Endothelial cell (in vitro differentiated cells): ENCODE results near the gene LACTB. TPM values are rescaled to one million over a fixed set of nuclear protein-coding genes. Genes with fewer than 3 reads are reported as not detected.
A peak's percentile ranks its signal among the peaks of the same experiment; 100 is the strongest.

Experiments used
- DNase-seq: peaks from one replicate; pipeline ENCODE4 v3.0.0; 2021; ENCODE audit warnings: low spot score
- H3K27ac Mint-ChIP-seq: one replicate; pipeline ENCODE4 v1.8.0; 2021; ENCODE audit warnings: mixed read lengths, inconsistent platforms; ENCODE audit not compliant: unreplicated experiment
- H3K27me3 Mint-ChIP-seq: one replicate; pipeline ENCODE4 v1.8.0; 2021; ENCODE audit warnings: mild to moderate bottlenecking, moderate library complexity, mixed read lengths, inconsistent platforms; ENCODE audit not compliant: unreplicated experiment
- H3K36me3 Mint-ChIP-seq: one replicate; pipeline ENCODE4 v1.8.0; 2021; ENCODE audit warnings: mild to moderate bottlenecking, low read depth, mixed read lengths, inconsistent platforms; ENCODE audit not compliant: unreplicated experiment
- H3K4me1 Mint-ChIP-seq: one replicate; pipeline ENCODE4 v1.8.0; 2021; ENCODE audit warnings: mild to moderate bottlenecking, mixed read lengths, inconsistent platforms; ENCODE audit not compliant: unreplicated experiment
- H3K4me3 Mint-ChIP-seq: one replicate; pipeline ENCODE4 v1.8.0; 2021; ENCODE audit warnings: mild to moderate bottlenecking, mixed read lengths, inconsistent platforms; ENCODE audit not compliant: unreplicated experiment
- H3K9me3 Mint-ChIP-seq: one replicate; pipeline ENCODE4 v1.8.0; 2021; ENCODE audit warnings: mixed read lengths, inconsistent platforms; ENCODE audit not compliant: unreplicated experiment
- total RNA-seq: library from RNA; stranded (reverse); fragmentation: NEBNext Ultra II Directional; extraction: Animal tissue kit (Norgen Biotek cat#: 25700); gene quantifications from one replicate; pipeline ENCODE4 v1.2.1, GENCODE V29; 2021; ENCODE audit not compliant: unreplicated experiment
- TF ChIP-seq, protein P1 (sequence below): fragments of 200-600 bp; sonication (generic); IDR thresholded peaks from one replicate; pipeline ENCODE4 v1.5.0; 2021; ENCODE audit warnings: antibody characterized with exemption; ENCODE audit not compliant: unreplicated experiment

LACTB gene
- total RNA-seq, 1 donor from 2014 or later, result 10.1 TPM

DNA sequence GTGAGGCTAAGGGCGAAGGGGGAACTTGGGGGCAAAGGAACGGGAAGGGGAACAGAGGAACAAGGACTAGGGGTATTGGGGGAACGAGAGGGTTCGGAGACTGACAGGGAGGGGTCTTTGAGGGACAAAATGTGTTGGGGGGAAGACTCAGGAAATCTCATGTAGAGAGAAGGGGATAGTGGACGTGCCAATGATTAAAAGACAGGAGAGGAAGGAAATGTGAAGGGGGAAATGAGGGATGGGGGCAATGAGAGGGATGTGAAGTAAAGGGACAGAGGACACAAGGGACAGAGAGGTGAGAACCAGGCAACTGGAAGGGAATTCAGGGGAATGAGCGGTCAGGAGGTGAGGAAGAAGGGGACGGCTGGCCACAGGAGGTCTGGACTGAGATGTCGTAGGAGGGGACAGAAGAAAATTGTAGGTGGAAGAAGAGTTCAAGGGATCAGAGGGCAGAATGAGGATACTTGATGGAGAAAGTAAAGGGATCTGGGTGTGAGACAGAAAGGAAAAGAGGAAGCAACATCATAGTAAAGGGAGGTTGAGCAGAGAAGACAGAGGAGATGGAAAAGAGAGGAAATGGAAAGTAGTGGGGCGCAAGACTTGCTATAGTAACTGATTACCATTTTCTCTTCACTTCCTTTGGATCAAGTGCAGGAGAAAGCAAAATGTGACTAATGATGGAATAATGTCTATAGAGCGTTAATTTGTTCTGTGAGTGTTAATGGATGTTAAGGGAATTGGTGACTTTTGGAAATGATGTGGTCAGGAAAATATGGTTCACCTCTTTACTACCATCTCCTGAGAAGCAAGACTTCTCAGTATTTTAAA is 68.5 kb downstream of the LACTB start:
- H3K4me1 Mint-ChIP-seq, result peaks cover 38% of the 10 kb centered on the region
- TF ChIP-seq, protein P1, sequence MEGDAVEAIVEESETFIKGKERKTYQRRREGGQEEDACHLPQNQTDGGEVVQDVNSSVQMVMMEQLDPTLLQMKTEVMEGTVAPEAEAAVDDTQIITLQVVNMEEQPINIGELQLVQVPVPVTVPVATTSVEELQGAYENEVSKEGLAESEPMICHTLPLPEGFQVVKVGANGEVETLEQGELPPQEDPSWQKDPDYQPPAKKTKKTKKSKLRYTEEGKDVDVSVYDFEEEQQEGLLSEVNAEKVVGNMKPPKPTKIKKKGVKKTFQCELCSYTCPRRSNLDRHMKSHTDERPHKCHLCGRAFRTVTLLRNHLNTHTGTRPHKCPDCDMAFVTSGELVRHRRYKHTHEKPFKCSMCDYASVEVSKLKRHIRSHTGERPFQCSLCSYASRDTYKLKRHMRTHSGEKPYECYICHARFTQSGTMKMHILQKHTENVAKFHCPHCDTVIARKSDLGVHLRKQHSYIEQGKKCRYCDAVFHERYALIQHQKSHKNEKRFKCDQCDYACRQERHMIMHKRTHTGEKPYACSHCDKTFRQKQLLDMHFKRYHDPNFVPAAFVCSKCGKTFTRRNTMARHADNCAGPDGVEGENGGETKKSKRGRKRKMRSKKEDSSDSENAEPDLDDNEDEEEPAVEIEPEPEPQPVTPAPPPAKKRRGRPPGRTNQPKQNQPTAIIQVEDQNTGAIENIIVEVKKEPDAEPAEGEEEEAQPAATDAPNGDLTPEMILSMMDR, result no peak
- peak overlapping the region; percentile 67 for H3K27ac Mint-ChIP-seq
- no peak for DNase-seq
- H3K9me3 Mint-ChIP-seq, result no peaks in the 10 kb centered on the region
- H3K27me3 Mint-ChIP-seq, result peaks cover 11% of the 10 kb centered on the region
- peak overlapping the region; percentile 93 for H3K4me3 Mint-ChIP-seq
- H3K36me3 Mint-ChIP-seq, result no peaks in the 10 kb centered on the region

DNA sequence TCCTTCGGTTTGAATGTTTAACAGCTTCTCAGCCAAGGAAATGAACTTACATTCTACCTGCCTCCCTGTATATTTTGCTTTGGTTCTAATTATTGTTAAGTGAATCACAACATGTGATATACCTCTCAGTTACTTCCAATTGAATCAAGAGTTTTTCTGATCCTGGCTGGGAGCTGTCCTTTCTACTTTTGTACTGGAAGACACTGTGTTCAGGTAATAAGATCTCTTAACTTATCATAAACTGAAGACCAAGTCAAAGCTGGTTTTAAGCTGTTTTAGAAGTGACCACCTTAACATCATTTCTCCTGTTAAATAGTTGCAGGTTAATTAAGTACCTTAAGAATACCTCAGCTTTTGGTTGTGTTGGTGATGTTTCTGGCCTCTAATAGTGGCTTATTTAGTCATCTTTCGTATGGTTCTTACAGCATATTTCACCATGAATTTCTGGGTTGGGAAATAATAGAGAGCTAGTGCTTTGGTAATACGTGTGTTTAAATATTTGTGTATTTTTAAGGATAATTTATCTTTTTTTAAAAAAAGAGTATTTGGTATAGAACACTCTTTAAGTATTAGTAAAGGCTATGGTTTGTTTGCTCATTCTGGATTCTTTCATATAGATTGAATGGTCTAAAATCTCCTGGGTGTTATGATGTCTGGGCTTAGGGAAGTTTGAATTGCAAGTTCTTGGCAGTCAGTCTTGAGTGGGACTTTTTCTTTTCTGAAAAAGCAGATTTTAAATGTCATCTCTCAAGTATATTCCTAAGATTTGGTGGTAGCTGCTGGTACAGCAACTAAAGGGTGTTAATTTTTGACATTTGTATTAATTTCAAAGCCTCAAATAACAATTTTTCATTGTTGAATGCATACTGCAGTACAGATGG is 69.3 kb downstream of the LACTB start:
- no peaks in the 10 kb centered on the region for H3K9me3 Mint-ChIP-seq
- H3K27me3 Mint-ChIP-seq, result peaks cover 12% of the 10 kb centered on the region
- TF ChIP-seq, protein P1, result no peak
- no peaks in the 10 kb centered on the region for H3K36me3 Mint-ChIP-seq
- peak overlapping the region; percentile 93 for H3K4me3 Mint-ChIP-seq
- DNase-seq, result no peak
- no peak overlapping the region for H3K27ac Mint-ChIP-seq
- H3K4me1 Mint-ChIP-seq, result peaks cover 46% of the 10 kb centered on the region

Other genes with a start within 250 kb of the LACTB start
- 106 TPM for gene TPM1, start 79.1 kb upstream of the LACTB start, total RNA-seq
- gene RPS27L, start 35.6 kb downstream of the LACTB start, total RNA-seq, result 149 TPM
- gene RAB8B, start 67.7 kb downstream of the LACTB start, total RNA-seq, result 92.9 TPM
- 26.3 TPM for gene APH1B, start 155.7 kb downstream of the LACTB start, total RNA-seq